ENCODE results near the gene AGTR1.

The AGTR1 gene

GRCh38 chr3:148697306-148698189 is at the start of gene AGTR1:
Gene AGTR1 (plus strand): TSS chr3:148697903. CDS start chr3:148741036, 43,133 bp downstream.
- DNase-seq, result no peak

DNA sequence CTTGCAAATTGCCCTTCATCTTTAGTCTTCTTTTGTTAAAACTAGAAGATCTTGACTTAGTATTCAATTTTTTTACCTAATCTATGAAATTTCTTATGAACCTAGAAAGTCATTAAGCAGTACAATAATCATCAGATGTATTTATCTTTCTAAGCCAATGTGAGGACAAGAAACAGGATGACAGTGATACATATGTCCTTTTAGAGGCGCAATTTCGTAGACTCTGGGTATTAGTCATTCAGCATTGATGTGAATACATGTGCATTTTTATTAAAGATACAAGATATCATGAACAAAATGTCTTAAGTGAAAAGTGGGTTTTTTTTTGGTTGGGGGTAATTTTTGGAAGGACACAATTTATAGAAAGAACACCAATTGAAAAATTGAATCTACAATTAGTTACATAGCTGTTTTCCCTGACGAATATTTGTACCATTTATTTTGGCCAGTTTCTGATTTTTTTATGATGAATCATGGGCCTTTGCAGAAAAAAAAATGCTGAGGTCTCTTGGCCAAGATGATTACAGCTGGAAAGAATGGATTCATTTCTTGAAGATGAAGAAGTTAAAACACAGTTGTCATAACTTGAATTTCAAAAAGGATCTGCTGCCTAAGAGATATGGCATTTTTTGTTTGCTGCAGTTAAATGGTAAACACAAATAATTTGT is 48.9 kb upstream of the AGTR1 start:
- DNase-seq, result no peak

DNA sequence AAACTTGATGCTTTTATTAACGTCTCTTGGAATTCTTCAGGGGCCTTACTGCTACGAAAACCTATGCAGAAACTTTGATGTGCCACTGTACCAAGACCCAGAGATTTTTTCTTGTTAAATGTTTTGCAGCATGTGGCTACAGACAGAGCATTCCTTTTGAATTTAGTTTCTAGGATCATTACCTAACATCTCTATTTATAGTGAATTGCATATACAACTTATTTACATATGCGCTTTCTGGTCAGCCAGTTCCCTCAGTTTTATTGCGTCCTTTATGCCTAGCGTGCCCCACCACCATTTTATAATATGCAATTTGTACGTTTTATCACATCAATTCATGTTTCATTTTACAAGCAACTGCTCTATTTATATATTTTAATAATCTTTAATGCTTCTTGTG is 46.2 kb upstream of the AGTR1 start:
- DNase-seq, result no peak

DNA sequence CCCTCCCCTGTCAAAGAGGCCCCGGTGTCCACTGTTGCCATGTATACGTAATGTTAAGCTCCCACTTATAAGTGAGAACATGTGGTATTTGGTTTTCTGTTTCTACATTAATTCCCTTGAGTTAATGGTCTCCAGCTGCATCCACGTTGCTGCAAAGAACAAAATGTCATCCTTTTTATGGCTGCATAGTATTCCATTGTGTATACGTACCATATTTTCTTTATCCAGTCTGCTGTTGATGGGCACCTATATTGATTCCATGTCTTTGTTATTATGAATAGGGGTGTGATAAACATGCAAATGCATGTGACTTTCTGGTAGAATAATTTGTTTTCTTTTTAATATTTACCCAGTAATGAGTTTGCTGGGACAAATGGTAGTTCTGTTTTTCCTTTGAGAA is 43.3 kb upstream of the AGTR1 start:
- DNase-seq, result no peak

DNA sequence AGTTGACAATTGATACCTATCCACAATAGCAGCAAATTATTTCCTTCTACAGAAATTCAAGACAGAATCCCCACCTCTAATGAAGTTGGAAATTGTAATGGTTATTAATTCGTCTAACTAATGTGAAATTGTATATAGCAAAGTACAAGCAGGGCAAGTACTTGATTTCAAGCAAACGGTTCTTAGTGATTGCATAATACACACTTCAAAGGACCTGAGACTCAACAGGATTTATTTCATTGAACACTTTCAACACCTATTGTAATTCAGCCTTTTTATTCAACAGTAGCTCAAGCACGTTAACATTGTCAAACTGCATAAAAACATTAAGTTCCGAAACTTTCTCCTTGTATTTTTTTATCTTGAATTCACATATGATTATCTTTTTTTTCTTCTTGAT is 40.2 kb upstream of the AGTR1 start:
- no peak for DNase-seq

DNA sequence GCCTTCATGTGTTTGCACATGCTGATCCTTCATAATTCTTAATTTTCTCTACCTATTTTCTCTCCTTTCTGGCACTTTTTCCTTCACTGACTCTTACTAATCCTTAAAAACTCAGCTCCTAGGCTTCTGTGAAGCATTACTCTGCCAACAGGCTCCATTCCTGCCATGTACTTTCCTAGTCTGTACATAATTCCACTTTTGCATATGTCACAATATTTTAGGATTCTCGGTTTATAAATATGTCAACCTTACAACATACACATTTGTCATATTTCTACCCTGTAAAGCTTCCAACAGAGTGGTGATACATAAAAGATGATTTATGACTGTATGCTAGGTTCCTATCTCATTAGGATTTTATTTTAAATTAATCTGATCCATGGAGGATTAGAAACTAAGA is 38.2 kb upstream of the AGTR1 start:
- DNase-seq, result no peak

- DNase-seq, result no peak
Observed at GRCh38 chr3:148680289-148680688, 17.4 kb upstream of the AGTR1 start.

DNA sequence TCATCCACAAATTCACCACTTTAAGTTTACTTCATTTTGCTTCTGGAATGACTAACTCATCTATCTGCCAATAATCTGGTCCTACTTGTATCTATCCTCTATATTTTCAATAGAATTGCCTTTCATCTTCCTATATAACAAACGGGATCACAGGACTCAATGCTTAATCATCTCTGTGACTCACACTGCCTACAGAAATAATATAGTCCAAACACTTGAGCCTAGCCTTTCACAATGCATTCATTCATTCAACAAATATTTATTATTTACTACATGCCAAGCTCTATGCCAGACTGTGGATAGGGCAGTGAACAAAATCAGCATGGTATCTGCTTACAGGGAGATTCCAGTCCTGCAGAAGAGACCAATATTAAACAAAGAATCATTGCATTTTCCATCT is 16.6 kb upstream of the AGTR1 start:
- DNase-seq, result no peak

DNA sequence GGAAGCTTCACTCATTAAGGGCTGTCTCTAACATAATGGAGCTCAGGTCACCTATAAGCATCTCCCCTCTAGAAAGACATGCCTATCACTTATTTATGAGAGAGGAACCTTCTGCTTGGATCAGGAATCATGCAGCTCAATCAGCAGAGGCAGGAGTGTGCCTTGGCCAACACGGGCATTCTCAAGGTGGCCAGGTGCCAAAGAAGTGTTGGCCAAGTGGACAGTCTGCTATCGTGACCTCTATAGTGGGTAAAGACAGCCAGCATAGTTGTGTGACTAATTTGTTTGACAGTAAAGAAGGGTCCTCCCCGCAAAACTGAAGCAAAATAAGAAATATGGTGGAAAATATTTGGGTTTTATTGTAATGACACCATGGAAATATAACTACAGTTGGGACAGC is 14.7 kb upstream of the AGTR1 start:
- DNase-seq, result no peak

GRCh38 chr3:148694116-148694515 is 3.6 kb upstream of the AGTR1 start:
- DNase-seq, result no peak

- DNase-seq, result no peak
Observed at GRCh38 chr3:148698190-148698810, 597 bp downstream of the AGTR1 start.

GRCh38 chr3:148705314-148705713 is 7.6 kb downstream of the AGTR1 start:
- DNase-seq, result no peak

- DNase-seq, result no peak
Observed at GRCh38 chr3:148707601-148708380, 10.1 kb downstream of the AGTR1 start.

GRCh38 chr3:148708409-148708808 is 10.7 kb downstream of the AGTR1 start:
- DNase-seq, result no peak

DNA sequence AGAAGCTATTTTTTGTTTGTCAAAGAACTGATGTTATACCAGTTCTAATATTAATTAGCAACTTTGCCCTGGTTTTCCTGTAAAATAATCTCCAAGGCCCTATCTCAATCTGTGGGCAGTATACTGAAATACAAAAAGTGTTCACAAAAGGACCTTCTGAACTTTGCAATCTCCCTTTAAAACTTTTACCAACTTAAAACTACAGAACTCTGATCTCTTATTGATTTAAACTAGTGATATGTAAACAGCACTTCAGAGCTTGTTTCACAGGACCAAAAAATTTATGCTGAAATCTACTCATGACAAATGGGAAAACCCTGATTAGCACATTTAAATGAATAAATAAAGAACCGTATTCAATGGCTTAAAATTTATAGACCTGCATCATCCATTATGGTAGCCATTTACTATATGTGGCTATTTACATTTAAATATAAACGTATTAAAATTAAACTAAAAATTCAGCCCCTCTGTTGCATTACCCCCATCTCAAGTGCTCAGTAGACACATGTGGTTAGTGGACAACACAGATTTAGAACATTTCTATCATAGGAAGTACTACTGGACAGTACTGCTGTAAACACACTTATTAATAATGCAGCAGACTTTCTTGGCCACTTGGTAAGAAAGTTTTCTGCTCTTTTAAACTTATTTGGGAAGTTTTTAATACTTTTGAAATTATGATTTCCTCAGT is 12.0 kb downstream of the AGTR1 start:
- DNase-seq, result no peak

DNA sequence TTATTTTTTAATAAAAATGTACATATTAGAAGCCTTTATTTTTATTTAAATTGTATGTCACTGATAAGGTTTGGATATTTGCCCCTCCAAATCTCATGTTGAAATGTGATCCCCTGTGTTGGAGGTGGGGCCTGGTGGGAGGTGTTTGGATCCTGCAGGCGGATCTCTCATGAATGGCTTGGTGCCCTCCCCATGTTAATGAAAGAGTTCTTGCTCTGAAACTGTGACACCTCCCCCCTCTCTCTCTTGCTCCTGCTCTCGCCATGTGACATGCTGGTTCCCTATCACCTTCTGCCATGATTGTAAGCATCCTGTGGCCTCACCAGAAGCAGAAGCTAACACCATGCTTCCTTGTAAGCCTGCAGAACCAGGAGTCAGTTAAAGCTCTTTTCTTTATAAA is 13.0 kb downstream of the AGTR1 start:
- no peak for DNase-seq

- DNase-seq, result no peak
Observed at GRCh38 chr3:148711981-148712666, 14.4 kb downstream of the AGTR1 start.

GRCh38 chr3:148714521-148714920 is 16.8 kb downstream of the AGTR1 start:
- DNase-seq, result no peak

DNA sequence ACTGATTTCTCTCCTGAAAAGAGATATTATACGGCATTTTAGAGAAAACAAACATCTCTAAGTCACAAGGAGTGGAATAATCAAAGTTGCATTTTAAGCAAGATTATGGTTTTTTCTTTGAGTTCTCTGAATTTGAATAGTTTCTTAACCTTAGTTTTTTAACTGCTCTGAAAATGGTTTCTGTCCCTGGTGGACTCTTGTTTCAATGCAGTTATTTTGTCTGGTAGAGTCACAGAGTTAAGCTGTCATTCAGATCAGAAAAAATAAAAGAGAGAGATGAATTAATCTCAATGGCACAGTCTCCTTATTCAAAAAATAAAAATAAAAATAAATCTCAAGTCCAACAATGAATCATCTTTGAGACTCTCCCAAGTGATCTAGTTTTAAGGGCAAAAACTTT is 19.0 kb downstream of the AGTR1 start:
- DNase-seq, result no peak

DNA sequence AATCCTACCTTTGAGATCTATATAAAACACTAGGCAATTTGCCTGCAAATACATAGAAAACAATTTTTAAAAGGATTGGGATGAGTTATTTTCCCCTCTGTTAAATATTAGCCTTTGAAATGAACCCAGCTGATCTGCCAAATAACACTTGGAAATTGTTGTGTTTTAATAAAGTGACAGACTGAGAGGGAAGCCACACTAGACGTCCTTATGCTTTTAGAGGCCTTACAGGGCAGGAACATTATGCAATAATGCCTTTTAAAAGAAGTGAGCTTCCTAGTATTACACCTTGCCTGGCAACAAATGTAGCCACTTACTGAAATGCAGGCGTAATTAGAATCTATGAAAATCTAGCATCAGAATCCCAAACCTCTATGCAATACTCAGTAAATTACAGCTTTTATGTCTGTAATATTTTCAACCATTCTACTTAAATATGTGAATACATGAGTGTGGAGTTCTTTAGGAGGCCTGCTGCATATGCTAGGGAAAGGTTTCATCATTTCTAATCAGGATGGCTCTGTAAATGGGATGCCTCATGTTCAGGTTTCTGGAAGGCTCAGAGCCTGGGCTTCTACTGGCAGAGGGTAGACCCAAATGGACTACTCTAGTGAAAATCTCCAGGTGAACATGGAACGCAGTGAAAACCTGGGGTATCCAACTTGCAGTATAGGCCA is 20.3 kb downstream of the AGTR1 start:
- no peak for DNase-seq
